IPS-20b (cell line): ENCODE results near the gene CHTF18.
"Not testable (repeated sequence)": the region's sequence is repeated elsewhere in the genome, so short reads cannot be mapped to it uniquely, and the experiment has no call there.

Experiments used
- H3K27ac ChIP-seq: one replicate; pipeline ENCODE4 v1.5.1; 2013; ENCODE audit warnings: low read length
- H3K27me3 ChIP-seq: 2 replicates; pipeline ENCODE4 v1.6.1; 2013; ENCODE audit warnings: mild to moderate bottlenecking, low read length, inconsistent platforms; ENCODE audit not compliant: insufficient read depth
- H3K36me3 ChIP-seq: 2 replicates; pipeline ENCODE4 v1.6.1; 2013; ENCODE audit warnings: low read depth, mild to moderate bottlenecking, inconsistent platforms, low read length, moderate library complexity; ENCODE audit not compliant: insufficient read depth
- H3K4me1 ChIP-seq: 2 replicates; pipeline ENCODE4 v1.6.1; 2013; ENCODE audit warnings: mild to moderate bottlenecking, control low read depth, inconsistent platforms, low read length, moderate library complexity; ENCODE audit not compliant: insufficient read depth
- H3K4me3 ChIP-seq: 2 replicates; pipeline ENCODE4 v1.5.1; 2013; ENCODE audit warnings: mild to moderate bottlenecking, low read length, inconsistent platforms
- H3K9ac ChIP-seq: 2 replicates; pipeline ENCODE4 v1.6.1; 2013; ENCODE audit warnings: low read depth, mild to moderate bottlenecking, inconsistent platforms, low read length, moderate library complexity
- H3K9me3 ChIP-seq: 2 replicates; pipeline ENCODE4 v1.6.1; 2013; ENCODE audit warnings: mild to moderate bottlenecking, low read depth, low read length, inconsistent platforms; ENCODE audit not compliant: insufficient read depth

Gene CHTF18

GRCh38 chr16:749010-749409, 39.4 kb upstream of the CHTF18 start:
- H3K27ac ChIP-seq = no peak overlapping the region
- peaks cover 10% of the 10 kb centered on the region; the same call in 1 of the 2 replicates for H3K4me1 ChIP-seq
- H3K36me3 ChIP-seq = no peaks in the 10 kb centered on the region
- no peak overlapping the region for H3K4me3 ChIP-seq
- H3K27me3 ChIP-seq = no peaks in the 10 kb centered on the region
- no peak overlapping the region for H3K9ac ChIP-seq
- no peaks in the 10 kb centered on the region for H3K9me3 ChIP-seq

- H3K4me1 ChIP-seq = peaks cover 10% of the 10 kb centered on the region; the same call in 1 of the 2 replicates
- no peaks in the 10 kb centered on the region for H3K9me3 ChIP-seq
- no peaks in the 10 kb centered on the region for H3K36me3 ChIP-seq
- H3K9ac ChIP-seq = no peak overlapping the region
- H3K27me3 ChIP-seq = no peaks in the 10 kb centered on the region
- no peak overlapping the region for H3K27ac ChIP-seq
- H3K4me3 ChIP-seq = no peak overlapping the region
Measured at GRCh38 chr16:750485-750884, 37.9 kb upstream of the CHTF18 start.

- Histone ChIP-seq H3K27ac (no peak overlapping the region), H3K4me3 (peak overlapping the region; percentile 24; the same call in 1 of the 2 replicates), H3K9ac (no peak overlapping the region), H3K9me3 (no peaks in the 10 kb centered on the region), H3K27me3 (no peaks in the 10 kb centered on the region), H3K4me1 (peaks cover 10% of the 10 kb centered on the region; the same call in 1 of the 2 replicates), H3K36me3 (no peaks in the 10 kb centered on the region)
Measured at GRCh38 chr16:751152-752006, 37.0 kb upstream of the CHTF18 start.

GRCh38 chr16:752007-752312, 36.5 kb upstream of the CHTF18 start:
- no peaks in the 10 kb centered on the region for H3K27me3 ChIP-seq
- no peak overlapping the region for H3K9ac ChIP-seq
- H3K4me1 ChIP-seq = peaks cover 10% of the 10 kb centered on the region; the same call in 1 of the 2 replicates
- no peak overlapping the region for H3K27ac ChIP-seq
- H3K9me3 ChIP-seq = no peaks in the 10 kb centered on the region; the same call in 1 of the 2 replicates
- peak overlapping the region; percentile 24; the same call in 1 of the 2 replicates for H3K4me3 ChIP-seq
- H3K36me3 ChIP-seq = no peaks in the 10 kb centered on the region

- H3K9ac ChIP-seq, H3K4me1 ChIP-seq, H3K36me3 ChIP-seq, H3K27me3 ChIP-seq, H3K4me3 ChIP-seq, H3K27ac ChIP-seq, H3K9me3 ChIP-seq: not testable (repeated sequence)
Measured at GRCh38 chr16:754121-754607, 34.3 kb upstream of the CHTF18 start.

GRCh38 chr16:754656-755055, 33.8 kb upstream of the CHTF18 start:
- Histone ChIP-seq H3K4me3 (no peak overlapping the region), H3K9ac (no peak overlapping the region), H3K36me3 (no peaks in the 10 kb centered on the region), H3K27me3 (no peaks in the 10 kb centered on the region), H3K27ac (no peak overlapping the region), H3K9me3 (no peaks in the 10 kb centered on the region; the same call in 1 of the 2 replicates), H3K4me1 (peaks cover 10% of the 10 kb centered on the region; the same call in 1 of the 2 replicates)

GRCh38 chr16:756428-756827, 32.0 kb upstream of the CHTF18 start:
- Histone ChIP-seq H3K36me3 (no peaks in the 10 kb centered on the region), H3K4me3 (no peak overlapping the region)

GRCh38 chr16:759110-759910, 29.1 kb upstream of the CHTF18 start:
- Histone ChIP-seq H3K4me1 (no peaks in the 10 kb centered on the region), H3K4me3 (no peak overlapping the region), H3K9me3 (no peaks in the 10 kb centered on the region; the same call in 1 of the 2 replicates), H3K36me3 (no peaks in the 10 kb centered on the region), H3K9ac (no peak overlapping the region), H3K27ac (no peak overlapping the region), H3K27me3 (no peaks in the 10 kb centered on the region)

More at GRCh38 chr16:756428-756827, 32.0 kb upstream of the CHTF18 start:
- peaks cover 9% of the 10 kb centered on the region; the same call in 1 of the 2 replicates for H3K4me1 ChIP-seq
- no peaks in the 10 kb centered on the region; the same call in 1 of the 2 replicates for H3K9me3 ChIP-seq
- no peaks in the 10 kb centered on the region for H3K27me3 ChIP-seq
- H3K9ac ChIP-seq = no peak overlapping the region
- no peak overlapping the region for H3K27ac ChIP-seq

GRCh38 chr16:760065-760464, 28.4 kb upstream of the CHTF18 start:
- Histone ChIP-seq H3K9ac (no peak overlapping the region), H3K4me1 (no peaks in the 10 kb centered on the region), H3K27me3 (no peaks in the 10 kb centered on the region), H3K36me3 (no peaks in the 10 kb centered on the region), H3K9me3 (no peaks in the 10 kb centered on the region; the same call in 1 of the 2 replicates), H3K27ac (no peak overlapping the region), H3K4me3 (no peak overlapping the region)

GRCh38 chr16:760545-761343, 27.7 kb upstream of the CHTF18 start, which contains the start of gene MSLN:
Gene MSLN, plus strand, starts transcription at chr16:760734. Its CDS starts 1,947 bp downstream, at chr16:762681.
- Histone ChIP-seq H3K4me1 (no peaks in the 10 kb centered on the region), H3K36me3 (no peaks in the 10 kb centered on the region), H3K9ac (no peak within 1 kb of the TSS), H3K27me3 (no peaks in the 10 kb centered on the region), H3K4me3 (no peak within 1 kb of the TSS), H3K9me3 (no peaks in the 10 kb centered on the region; the same call in 1 of the 2 replicates), H3K27ac (no peak within 1 kb of the TSS)
